SIG-M5 treated with dmso at 0.1 percent for 504 hours (cell line): ENCODE measurements around the gene EDEM1.
A peak's percentile ranks its signal among the peaks of the same experiment; 100 is the strongest.

Experiments used
- DNase-seq: peaks from one replicate; lab custom pipeline; 2025; ENCODE audit not compliant: unreplicated experiment; lab: John Stamatoyannopoulos, UW

EDEM1 gene

GRCh38 chr3:5198313-5198677 lies 10.8 kb downstream of the EDEM1 start:
- DNase-seq, result no peak

GRCh38 chr3:5198986-5199731 lies 11.7 kb downstream of the EDEM1 start:
- DNase-seq, result peak; percentile 89

- DNase-seq, result no peak
Measured at GRCh38 chr3:5201536-5201935, 14.0 kb downstream of the EDEM1 start.

- no peak for DNase-seq
Measured at GRCh38 chr3:5202222-5202621, 14.7 kb downstream of the EDEM1 start.

- no peak for DNase-seq
Measured at GRCh38 chr3:5205165-5205941, 17.8 kb downstream of the EDEM1 start.

GRCh38 chr3:5210926-5211325 lies 23.4 kb downstream of the EDEM1 start:
- no peak for DNase-seq

- DNase-seq, result no peak
Measured at GRCh38 chr3:5212628-5213573, 25.4 kb downstream of the EDEM1 start.

GRCh38 chr3:5213574-5213966 lies 26.1 kb downstream of the EDEM1 start:
- no peak for DNase-seq

GRCh38 chr3:5214352-5214751 lies 26.8 kb downstream of the EDEM1 start:
- no peak for DNase-seq

- no peak for DNase-seq
Measured at GRCh38 chr3:5217824-5218595, 30.5 kb downstream of the EDEM1 start.

GRCh38 chr3:5218815-5219214 lies 31.3 kb downstream of the EDEM1 start:
- no peak for DNase-seq

GRCh38 chr3:5219216-5219615 lies 31.7 kb downstream of the EDEM1 start:
- DNase-seq, result no peak

- DNase-seq, result no peak
Measured at GRCh38 chr3:5220193-5220592, 32.7 kb downstream of the EDEM1 start.

GRCh38 chr3:5220667-5221431 lies 33.3 kb downstream of the EDEM1 start:
- no peak for DNase-seq

- no peak for DNase-seq
Measured at GRCh38 chr3:5221701-5222100, 34.2 kb downstream of the EDEM1 start.

GRCh38 chr3:5222283-5223005 lies 34.9 kb downstream of the EDEM1 start:
- DNase-seq, result no peak

GRCh38 chr3:5226783-5227182 lies 39.3 kb downstream of the EDEM1 start:
- peak; percentile 65 for DNase-seq

GRCh38 chr3:5227812-5228211 lies 40.3 kb downstream of the EDEM1 start:
- no peak for DNase-seq

- no peak for DNase-seq
Measured at GRCh38 chr3:5229414-5229813, 41.9 kb downstream of the EDEM1 start.
